Activated gamma-delta T cell treated with Interleukin-2 at 50 U/mL for 16 hours (primary cell): Measurements from ENCODE around the gene RNF227.
"Not testable (repeated sequence)": the region's sequence is repeated elsewhere in the genome, so short reads cannot be mapped to it uniquely, and the experiment has no call there.

Source experiments
- DNase-seq: peaks from one replicate; pipeline ENCODE4 v3.0.0-alpha.2; 2020

The RNF227 gene

DNA sequence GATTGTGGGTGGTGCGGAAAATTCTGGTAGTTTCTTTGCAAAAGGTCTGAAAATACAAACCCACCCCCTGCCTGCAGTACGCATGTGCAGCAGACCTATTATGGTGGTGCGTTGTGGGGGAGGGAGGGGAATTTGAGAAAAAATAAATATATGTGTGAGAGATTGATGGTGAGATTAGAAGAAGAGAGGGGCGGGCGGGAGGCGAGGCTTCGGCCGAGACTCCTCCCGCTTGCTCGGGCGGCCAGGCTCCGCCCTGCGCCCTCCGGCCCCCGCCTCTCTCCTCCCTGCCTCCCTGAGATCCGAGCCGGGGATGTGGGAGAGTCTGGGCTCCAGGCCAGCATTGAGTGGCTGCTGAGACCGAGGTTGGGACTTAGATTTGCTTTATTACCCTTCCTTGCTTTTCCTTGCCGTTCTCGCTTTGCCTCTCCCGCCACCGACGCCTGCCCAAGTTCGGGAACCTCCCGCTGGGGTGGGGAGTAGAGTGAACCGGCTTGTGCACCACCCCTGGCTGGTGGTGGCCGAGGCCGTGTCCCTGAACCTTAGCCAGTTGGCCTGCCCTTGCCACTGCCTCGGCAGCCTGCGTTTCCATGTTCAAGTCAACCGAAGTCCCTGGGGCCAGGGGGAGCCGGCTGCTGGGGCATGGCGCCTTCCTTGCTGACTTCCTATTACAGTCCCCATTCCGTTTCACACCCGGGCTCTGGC lies 28.5 kb downstream of the RNF227 start:
- peak; percentile 85 for DNase-seq

DNA sequence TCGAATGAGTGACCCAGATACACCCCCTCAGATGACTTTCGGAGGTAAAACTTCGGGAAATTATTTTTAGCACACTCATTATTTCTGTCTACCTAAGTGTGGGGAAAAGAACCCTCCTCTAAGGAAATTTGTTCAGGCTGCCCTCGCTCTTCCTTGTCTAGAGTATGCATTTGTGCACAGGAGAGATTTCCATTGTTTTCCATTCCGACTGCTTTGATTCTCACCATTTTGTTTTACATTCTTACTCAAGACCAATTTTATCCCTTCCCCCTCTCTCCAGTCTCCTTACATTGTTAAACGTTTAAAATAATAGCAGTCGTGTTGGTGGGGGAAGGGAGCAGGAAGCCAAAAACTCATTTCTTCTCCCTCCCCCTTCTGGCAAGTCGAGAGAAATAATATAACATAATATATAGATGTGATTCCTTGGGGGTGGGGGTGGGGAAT lies 29.0 kb downstream of the RNF227 start:
- DNase-seq = no peak

DNA sequence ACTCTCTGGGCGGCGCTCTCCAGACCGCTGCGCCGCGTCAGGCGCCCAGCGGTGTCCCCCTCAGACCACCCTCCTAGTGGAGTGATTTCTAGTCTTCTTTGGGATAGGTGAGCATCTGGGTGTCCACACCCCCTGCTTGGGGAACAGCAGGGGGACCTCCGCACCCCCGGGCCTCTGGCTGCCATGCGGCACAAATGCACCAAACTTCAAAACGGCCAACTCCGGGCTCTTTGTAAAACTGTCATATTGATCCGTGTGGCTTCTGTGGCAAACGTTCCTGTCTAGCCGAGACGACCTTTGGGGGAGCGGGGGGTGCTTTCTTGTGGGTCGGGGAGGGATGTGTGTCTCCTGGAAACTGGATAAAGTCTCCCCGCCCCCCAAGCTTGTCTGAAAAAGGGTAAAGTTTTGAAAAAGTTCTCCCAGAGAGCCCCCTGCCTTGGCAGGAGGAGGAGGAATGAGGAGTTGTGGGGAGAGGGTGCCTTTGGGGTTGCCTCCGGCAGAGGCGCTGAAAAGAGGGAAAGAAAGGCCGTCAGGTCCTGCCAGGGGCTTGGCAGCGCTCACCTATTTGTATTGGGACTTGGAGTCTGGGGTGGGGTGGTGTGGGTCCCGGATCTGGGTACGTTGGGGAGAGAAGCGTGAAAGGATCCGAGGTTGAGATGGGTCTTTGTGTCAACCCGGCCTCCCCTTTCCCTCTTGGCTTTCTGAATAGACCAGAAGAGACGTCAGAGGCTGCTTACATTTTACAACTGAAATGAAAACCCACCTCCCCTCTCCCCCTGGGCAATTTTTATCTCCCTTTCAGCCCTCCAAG lies 29.7 kb downstream of the RNF227 start:
- peak; percentile 46 for DNase-seq

DNA sequence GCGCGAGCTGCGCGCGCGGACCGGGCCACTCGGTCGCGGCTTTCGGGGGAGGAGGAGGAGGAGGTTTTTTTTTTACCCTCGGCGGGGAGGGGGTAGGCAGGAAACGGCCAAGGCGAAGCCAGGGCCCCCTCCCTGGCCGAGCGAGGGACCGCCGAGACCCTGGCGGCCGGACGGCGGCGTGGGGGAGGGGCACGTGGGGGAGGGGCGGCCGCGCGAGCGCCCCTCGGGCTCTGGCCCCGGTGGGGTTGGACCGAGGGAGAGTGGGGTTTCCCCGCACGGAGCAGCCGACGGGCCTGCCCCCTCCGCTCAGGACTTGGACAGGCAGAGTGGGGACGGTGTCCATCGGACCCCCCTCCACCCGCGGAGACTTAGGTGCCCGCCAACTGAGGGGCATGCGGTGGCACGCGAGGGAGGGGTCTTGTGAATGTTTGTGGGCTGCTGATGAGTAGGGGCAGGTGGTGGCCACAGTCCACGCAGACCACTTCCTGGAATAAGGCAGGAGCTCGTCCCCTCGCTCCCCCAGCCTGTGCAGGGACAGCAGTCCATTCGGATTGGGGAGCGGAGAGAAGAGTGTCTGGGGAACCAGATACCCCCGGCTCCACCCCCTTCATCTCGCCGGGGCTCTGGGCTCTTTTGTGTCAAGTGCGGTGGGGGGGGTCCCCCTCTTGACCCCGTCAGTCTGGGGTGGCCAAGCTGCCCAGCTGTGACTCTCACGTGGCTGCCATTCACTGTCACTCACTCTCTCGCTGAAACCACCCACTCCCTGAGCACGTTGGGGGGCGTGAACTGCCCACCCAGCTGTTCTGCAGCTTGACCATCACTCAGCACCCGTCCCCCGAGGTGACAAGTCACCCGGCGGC lies 30.5 kb downstream of the RNF227 start:
- peak; percentile 34 for DNase-seq

DNA sequence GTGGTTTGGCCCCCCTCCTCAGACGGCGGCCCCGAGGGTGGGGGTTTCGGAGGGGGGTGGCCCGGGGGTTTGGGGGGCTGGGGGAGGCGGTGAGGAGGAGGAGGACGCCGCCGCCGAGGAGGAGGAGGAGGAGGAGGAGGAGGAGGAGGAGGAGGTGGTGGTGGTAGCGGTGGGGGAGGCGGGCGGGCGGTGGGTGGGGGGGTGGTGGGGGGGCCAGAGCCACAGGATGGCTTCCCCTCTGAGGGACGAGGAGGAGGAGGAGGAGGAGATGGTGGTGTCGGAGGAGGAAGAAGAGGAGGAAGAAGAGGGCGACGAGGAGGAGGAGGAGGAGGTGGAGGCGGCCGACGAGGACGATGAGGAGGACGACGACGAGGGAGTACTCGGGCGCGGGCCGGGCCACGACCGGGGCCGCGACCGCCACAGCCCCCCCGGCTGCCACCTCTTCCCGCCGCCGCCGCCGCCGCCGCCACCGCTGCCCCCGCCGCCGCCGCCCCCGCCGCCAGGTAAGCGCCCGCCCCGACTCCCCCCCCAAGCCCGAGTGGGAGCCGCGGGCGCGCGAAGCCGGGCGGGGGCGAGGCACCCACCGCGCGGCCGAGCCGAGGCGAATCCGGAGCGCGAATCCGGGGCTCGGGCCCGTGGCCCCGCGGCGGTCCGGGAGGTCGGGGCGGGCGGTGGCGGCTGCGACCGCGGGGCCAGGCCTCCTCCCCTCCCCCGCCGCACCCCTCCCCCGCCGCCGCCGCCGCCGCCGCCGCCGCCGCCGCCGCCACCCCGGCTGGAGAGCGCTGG lies 31.3 kb downstream of the RNF227 start:
- DNase-seq = peak; percentile 31

DNA sequence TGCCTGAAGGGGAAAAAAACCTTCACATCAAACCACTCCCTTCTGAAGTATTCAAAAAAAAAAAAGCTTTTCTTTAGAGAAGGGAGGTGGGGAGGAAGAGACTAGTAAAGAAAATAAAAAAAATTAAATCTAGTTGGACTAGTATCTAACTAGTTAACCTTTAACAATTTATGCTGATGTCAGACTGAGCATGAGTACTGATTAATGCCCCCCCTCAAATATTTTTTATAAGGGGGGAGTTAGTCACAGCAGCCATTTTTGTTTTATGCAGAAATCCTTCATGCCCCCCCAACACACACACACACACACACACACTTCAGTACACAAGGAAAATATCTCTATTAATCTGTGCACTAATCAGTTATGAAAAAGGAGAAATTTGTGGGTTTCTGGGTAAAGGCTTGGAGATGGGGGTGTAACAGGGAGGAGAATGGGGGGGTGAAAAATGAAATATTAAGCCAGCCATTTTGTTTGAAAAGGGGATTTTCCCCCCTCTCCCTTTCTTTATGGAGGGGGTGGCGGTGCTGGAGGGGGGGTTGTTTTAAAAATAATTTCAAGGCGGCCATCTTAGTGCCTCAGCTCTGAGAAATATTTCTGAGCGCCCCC lies 32.2 kb downstream of the RNF227 start:
- DNase-seq = no peak

DNA sequence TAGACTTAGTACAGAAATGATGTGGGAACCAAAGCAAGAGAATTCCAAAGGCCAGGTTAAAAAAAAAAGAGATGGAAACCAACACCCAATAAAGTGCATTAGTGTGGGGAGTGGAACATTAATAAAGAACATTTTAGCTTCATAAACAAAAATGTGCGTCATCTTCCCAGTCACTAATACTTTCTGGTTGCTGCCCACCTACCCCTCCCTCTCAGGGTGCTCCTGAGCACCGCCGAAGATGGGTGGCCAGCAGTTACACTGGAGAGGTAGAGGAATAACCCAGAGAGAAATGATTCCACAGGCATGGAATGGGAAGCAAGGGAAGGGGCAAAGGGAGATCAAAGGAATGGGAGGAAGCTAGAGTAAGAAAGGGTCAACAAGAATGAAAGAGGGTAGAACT lies 33.5 kb downstream of the RNF227 start:
- no peak for DNase-seq

DNA sequence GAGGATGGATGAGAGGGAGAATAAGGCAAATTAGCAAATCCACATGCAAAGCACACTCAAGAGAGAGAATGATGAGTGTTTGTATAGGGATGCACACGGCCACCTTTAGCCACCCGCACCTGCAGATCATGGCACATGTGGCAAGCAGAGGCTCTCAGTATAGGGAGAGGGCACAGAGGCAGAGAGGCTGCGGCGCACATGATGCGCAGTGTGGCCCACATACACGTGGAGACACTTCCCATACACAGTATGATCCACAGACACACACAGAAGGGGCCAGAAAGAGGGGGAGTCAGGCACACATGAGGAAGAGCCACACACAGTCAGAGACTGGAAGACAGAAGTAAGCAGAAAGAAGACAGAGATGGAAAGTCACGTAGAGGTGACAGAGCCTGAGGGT lies 34.0 kb downstream of the RNF227 start:
- no peak for DNase-seq

DNA sequence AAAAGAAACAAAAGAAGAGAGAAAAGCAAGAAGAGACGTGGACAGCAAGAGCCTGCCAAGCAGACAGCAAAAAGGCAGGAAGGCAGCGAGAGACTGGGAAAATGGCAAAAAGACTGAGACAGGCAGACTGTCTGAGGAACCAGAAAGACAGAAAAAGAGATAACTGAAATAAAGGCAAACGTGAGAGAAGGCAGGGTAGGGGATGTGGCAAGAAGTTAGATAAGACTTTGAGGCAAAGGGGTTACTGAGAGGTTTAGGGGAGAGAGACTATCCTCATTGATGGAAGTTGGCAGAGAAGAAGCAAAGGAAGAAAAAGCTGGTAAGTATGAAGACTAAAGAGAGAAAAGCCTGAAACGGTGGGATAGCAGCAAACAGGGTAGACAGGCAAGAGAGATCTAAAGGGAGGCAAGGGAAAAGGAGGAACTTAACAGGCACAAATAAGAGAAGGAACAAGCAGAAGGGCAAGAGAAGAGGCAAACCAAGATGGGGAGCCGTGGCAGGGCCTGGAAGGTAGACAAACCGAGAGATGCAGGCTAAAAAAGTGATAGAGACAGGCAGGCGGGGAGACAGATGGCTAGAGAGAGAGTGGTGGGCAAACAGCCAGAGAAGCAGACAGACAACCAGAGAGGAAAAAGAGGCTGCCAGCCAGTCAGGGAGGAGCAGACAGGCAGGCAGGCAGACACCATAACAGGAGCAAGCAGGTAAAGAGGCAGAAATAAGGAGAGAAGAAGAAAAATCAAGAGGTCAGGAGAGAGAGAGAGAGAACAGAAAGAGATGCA lies 34.6 kb downstream of the RNF227 start:
- no peak for DNase-seq

DNA sequence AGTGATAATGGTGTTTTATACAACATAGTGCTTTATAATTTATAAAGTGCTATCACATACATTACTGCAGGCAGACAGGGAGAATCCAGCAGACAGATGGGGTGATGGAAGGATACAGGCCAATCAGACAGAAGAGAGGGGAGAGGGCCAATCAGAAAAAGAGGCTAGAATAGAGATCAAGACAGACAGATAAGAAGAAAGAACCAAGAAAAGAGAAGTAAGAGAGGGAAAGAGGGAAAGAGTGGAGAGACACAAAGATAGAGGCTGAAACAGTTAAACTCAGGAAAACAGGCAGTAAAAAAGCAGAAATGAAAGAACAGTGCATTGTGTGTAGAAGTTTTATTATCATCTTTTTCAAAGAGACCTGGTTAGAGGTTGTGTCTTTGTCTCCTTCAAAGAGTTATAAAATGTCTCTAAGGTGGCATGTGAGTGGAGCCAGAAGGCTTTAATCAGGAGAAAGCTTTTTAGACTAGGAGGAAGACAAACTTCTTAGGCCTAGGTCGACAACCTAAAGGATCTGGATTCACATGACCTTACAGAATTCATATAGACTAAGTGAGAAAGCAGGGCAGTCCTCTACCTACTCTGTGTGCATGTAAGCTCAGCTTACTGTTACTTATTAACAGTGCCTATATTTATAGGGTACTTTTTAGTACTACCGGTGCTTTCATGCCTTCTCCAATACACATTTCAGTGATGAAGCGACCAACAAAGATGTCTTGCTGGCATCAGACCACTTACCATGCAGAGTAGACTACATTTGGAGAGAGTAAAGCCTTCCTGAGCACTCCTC lies 35.8 kb downstream of the RNF227 start:
- DNase-seq = no peak

DNA sequence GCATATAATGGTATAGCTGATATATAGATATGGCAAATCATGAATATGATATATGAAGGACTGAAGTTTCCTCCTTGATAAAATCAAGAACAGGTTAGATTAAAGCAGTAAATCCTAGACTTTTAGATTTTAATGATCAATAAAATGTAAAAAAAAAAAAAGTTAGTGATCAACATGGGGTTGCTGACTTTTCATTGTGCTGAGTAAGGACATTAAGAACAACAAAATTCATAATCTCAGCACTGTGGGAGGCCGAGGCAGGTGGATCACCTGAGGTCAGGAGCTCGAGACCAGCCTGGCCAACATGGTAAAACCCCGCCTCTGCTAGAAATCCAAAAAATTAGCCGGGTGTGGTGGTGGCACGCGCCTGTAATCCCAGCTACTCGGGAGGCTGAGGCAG lies 37.9 kb downstream of the RNF227 start:
- no peak for DNase-seq

DNA sequence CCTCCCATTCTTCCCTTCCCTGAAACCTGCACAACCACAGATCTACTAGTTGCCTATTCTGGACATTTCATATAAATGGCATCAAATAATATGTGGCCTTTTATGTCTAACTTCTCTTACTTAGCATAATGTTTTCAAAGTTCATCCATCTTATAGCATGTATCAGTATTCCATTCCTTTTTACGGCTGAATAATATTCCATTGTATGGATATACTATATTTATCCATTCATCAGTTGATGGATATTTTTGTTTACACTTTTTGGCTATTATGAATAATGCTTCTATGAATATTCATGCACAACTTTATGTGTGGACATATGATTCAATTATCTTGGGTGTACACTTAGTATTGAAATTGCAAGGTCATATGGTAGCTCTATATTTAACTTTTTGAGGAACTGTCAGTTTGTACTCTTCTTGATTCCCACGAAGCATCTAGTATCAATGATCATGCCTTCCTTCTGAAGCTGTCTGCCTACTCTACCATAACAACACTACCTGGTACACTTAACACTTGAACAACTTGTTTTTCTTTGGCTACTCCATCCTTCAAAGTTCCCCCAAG lies 40.2 kb downstream of the RNF227 start:
- DNase-seq = no peak

DNA sequence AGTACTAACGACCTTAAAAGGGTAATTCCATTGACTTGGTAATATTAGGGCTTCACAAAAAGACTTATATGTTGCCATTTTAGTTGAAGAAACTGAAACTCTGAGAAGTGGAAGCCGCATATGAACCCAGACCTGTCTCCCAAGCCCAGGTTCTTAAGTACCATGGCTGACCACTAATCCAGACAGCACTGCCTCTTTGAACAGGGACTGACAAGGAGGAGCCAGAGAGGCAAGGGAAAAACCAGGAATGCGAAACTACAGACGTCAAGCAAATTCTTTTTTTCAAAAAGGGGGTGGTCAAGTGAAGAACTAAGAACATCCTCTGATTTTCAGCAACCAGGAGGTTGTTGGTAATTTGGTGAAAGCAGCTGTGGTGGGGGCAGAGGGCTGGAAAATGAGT lies 43.0 kb downstream of the RNF227 start:
- no peak for DNase-seq

DNA sequence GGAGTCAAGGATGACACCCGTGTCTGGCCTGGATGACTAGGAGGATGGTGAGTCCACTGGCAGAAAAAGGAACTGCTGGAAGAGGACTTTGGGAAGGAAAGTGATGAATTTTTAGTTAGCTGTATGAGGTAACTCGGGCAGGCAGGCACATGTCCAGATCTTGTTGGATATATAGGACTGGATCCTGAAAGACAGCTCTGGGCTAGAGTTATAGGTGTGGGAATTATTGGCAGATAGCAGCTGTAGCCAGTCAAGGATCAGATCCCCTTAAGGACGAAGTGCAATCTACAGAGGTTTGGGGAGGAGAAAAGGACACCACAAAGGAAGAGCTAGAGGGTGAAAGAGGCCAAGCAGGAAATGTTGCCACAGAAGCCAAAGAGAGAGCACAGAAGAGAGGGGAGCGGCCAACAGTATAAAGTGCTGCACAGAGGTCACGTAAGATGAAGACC lies 48.2 kb downstream of the RNF227 start:
- DNase-seq = no peak

DNA sequence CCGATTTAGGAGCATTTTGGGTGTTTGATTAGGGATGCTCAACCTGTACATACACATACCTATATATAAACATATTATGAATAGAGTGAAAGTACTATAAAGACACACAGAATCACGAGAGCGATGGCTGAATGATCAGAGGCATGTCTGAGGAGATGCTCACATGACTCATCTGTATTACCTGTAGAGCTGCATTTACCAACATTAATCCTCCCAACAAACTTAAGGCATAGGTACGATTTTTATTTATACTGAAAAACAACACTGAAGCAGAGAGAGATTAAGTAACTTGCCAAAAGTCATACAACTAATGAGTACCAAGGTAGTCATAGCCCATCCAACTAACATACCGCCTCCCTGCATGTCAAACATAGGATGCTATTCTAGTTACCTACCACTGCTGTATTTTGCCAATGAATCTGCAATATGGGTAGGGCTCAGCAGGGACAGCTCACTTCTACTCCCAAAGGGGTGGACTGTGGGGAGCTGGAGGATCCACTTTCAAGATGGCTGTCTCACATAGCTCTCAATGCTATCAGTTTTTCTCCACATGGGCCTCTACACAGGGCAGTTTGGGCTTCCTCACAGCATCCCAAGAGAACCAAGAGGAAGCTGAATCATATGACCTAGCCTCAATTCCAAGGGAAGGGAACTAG lies 51.0 kb downstream of the RNF227 start:
- no peak for DNase-seq

DNA sequence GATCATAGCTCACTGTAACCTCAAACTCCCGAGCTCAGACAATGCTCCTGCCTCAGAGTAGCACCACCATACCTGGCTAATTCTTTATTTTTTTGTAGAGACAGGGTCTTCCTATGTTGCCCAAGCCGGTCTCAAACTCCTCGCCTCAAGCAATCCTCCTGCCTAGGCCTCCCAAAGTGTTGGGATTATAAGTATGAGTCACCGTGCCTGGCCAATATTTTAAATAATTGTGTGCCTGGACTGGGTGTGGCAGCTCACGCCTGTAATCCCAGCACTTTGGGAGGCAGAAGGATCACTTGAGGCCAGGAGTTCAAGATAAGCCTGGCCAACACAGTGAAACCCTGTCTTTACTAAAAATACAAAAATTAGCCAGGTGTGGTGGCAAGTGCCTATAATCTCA lies 51.7 kb downstream of the RNF227 start:
- DNase-seq = not testable (repeated sequence)
